ENCODE measurements around the gene DDIT3. TPM values are rescaled to one million over a fixed set of nuclear protein-coding genes. Genes with fewer than 3 reads are reported as not detected.

The DDIT3 gene
- total and polyA plus RNA-seq, 2 of the 13 experiments (the other 11 are each of a cell fraction or from before 2014, with no cell fraction given), result 27.5 to 48.7 TPM

- TF ChIP-seq ARID4A (CRISPR knock-in tag; IDR thresholded peaks at IDR 0.05; ENCODE audit: borderline replicate concordance) (peak; percentile 97), ZNF773 (CRISPR knock-in tag; IDR thresholded peaks at IDR 0.05; ENCODE audit: borderline replicate concordance) (no peak), ZNF629 (CRISPR knock-in tag; conservative IDR thresholded peaks at IDR 0.05) (peak; percentile 35; the same call in 1 of the 2 replicates), DR1 (CRISPR knock-in tag; IDR thresholded peaks at IDR 0.05) (peak; percentile 35; the same call in 1 of the 2 replicates), ZFX (CRISPR knock-in tag; IDR thresholded peaks at IDR 0.05; ENCODE audit: low read depth) (peak; percentile 41), ZNF607 (CRISPR knock-in tag; IDR thresholded peaks at IDR 0.05; ENCODE audit: borderline replicate concordance) (peak; percentile 45; the same call in 1 of the 2 replicates), THAP9 (CRISPR knock-in tag; IDR thresholded peaks at IDR 0.05; ENCODE audit: borderline replicate concordance) (peak; percentile 54; the same call in 1 of the 2 replicates), ZNF251 (CRISPR knock-in tag; IDR thresholded peaks at IDR 0.05) (no peak), ARID2 (CRISPR knock-in tag; IDR thresholded peaks at IDR 0.05; ENCODE audit: borderline replicate concordance) (no peak), ZNF777 (CRISPR knock-in tag; IDR thresholded peaks at IDR 0.05) (peak; percentile 40; the same call in 1 of the 2 replicates), ZFP90 (CRISPR knock-in tag; IDR thresholded peaks at IDR 0.05; ENCODE audit: borderline replicate concordance) (0 out of 2 replicates have a peak, but pooled peaks have one; percentile 63), NR2F2 (IDR thresholded peaks at IDR 0.05; ENCODE audit: borderline replicate concordance, low read depth) (peak; percentile 93), MAZ (IDR thresholded peaks at IDR 0.05; ENCODE audit: borderline replicate concordance, low read depth, low read length) (peak; percentile 85), MAZ (CRISPR knock-in tag; IDR thresholded peaks at IDR 0.05; ENCODE audit: low read depth) (peak; percentile 94), ZNF276 (CRISPR knock-in tag; IDR thresholded peaks at IDR 0.05; ENCODE audit: low read depth) (peak; percentile 69; the same call in 1 of the 2 replicates), POLR2AphosphoS5 (IDR thresholded peaks at IDR 0.05; ENCODE audit: low read depth, low read length) (peak; percentile 29; the same call in 1 of the 2 replicates), CBFB (CRISPR knock-in tag; IDR thresholded peaks at IDR 0.05) (peak; percentile 91), ZNF264 (CRISPR knock-in tag; IDR thresholded peaks at IDR 0.05) (peak; percentile 15; the same call in 1 of the 2 replicates), MEIS2 (CRISPR knock-in tag; IDR thresholded peaks at IDR 0.05) (peak; percentile 86; the same call in 1 of the 2 replicates), SALL1 (CRISPR knock-in tag; IDR thresholded peaks at IDR 0.05) (peak; percentile 81)
These were observed 1.9 kb upstream of the DDIT3 start, which contains the start of gene MBD6 (continued) for GRCh38 chr12:57522011-57522886.

Measured in HepG2 (cell line).